GM20431 (cell line): Measurements from ENCODE around the gene ZNF813.
"Not testable (repeated sequence)": the region's sequence is repeated elsewhere in the genome, so short reads cannot be mapped to it uniquely, and the experiment has no call there.

Experiments used
- in situ Hi-C: fragments of 300-500 bp; cut with MseI, MboI; formaldehyde crosslinking; loops from one replicate; pipeline ENCODE4 v1.15.0; 2020; ENCODE audit warnings: low sequenced_read_pairs; ENCODE audit not compliant: unreplicated experiment

ZNF813 gene

DNA sequence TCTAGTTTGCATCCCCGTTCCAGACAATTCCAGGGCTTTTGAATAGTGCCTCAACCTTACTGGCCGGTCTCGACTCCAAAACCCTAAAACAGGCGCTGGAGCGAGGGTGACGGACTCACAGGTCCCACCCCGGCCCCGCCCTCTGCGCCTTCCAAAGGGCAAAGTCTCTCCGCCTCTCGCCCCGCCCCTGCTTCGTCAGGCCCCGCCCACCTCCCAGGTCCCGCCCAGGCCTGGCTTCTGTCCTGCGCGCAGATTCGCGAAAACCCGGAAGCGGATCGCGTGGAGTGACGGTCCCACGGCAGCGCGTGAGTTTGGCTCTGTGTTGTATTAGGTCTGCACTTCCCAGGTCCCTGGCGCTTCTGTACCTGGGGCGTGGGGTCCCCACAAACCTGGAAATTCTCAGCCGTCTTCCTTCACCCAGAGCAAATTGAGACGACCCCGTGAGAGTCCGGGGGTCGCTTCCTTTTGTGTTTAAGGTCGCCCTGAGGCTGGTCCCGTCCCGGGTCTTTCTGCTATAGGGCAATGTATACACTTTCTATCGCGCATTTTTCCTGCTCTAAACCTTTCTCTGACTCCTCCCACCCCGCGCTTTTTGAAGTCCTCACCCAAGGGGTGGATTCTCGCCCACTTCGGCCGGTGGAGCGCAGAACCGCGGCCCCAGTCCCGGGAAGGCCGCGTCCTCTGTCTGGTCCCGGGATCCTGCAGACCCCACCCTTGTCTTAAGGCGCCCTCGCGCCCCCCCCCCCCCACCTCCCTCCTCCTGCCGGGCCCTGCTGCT lies at the start of gene ZNF813:
Gene ZNF813 (plus strand): TSS at position 249 of the 778 bp plus-strand sequence. CDS start 16,090 bp downstream, outside the sequence.
- in situ Hi-C loops, result no loop called here

DNA sequence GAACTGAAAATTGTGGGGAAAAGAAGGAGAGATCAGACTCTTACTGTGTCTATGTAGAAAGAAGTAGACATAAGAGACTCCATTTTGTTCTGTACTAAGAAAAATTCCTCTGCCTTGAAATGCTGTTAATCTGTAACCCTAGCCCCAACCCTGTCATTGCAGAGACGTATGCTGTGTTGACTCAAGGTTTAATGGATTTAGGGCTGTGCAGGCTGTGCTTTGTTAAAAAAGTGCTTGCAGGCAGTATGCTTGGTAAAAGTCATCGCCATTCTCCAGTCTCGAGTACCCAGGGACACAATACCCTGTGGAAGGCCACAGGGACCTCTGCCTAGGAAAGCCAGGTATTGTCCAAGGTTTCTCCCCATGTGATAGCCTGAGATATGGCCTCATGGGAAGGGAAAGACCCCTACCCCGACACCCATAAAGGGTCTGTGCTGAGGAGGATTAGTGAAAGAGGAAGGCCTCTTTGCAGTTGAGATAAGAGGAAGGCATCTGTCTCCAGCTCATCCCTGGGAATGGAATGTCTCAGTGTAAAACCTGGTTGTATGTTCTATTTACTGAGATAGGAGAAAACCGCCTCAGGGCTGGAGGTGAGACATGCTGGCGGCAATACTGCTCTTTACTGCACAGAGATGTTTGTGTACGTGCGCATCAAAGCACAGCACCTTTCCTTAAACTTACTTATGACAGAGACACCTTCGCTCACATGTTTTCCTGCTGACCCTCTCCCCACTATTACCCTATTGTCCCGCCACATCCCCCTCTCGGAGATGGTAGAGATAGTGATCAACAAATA lies 46.8 kb upstream of the ZNF813 start:
- in situ Hi-C loops, result not testable (repeated sequence)

DNA sequence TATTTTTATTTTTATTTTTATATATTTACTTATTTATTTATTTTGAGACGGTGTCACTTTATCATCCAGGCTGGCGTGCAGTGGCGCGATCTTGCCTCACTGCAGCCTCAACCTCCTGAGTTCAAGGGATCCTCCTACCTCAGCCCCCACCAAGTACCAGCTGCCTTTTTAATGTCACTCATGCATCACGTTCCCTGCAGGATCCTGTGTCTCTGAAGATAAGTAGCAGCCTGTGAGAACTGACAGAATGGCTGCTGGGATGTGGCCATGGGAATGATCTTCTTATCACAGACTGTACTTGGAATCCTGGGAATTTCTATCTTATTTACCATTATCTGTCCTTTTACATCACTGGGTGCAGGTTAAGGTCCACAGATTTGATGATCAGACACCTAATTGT lies 45.0 kb upstream of the ZNF813 start:
- in situ Hi-C loops, result no loop called here

DNA sequence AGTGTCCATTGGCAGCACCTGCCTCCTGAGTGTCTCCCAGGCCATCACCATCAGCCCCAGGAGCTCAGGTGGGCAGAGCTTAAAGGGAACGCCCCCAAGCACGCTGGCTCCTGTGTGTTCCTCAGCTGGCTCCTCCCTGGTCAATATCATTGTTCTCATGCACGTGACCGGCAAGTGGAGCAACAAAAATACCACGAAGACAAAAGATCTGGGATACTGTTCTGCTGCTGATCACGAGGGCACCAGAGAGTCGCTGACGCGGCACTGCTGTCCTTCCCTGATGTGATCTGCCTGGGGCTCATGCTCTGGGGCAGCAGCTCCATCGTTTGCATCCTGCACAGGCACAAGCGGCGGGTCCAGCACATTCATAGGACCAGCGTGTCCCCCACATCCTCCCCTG lies 44.5 kb upstream of the ZNF813 start:
- in situ Hi-C loops, result not testable (repeated sequence)

DNA sequence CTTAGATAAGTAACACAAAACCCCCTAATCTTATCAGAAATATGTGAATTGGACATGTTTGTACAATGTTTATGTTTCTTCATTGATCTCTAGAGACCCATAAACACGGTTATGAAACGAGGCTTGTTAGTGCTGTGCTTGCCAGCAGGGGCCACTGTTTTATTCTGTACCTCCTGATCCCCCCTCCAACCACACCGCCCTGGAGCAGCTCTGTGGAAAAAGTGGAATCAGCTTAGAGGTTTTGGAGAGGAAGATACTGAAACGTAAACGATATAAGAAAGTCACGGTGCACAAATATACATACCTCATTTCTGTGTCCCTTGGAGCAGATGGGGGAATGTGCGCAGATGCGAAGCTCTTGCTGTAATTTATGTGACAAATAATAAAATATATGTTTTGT lies 43.9 kb upstream of the ZNF813 start:
- in situ Hi-C loops, result not testable (repeated sequence)

DNA sequence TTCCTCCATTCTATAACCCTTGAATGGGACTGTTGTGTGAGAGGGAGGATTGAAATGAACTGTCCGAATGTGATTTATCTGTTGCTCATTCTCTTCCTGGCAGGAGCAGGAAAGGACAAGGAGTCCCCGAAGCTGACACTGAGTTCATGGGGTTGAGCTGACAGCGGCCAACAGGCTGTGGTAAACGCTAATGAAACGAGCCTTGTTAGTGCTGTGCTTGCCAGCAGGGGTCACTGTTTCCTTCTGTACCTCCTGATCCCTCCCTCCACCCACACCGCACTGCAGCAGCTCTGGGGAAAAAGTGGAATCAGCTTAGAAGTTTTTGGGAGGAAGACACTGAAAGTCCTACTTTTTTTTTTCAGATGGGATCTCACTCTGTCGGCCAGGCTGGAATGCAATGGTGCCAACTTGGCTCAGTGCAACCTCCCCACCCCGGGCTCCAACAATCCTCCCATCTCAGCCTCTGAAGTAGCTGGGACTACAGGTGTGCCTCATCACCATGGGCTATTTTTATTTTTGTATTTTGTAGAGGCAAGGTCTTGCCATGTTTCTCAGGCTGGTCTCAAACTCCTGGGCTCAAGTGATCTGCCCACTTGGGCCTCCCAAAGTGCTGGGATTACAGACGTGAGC lies 42.5 kb upstream of the ZNF813 start:
- in situ Hi-C loops, result no loop called here

DNA sequence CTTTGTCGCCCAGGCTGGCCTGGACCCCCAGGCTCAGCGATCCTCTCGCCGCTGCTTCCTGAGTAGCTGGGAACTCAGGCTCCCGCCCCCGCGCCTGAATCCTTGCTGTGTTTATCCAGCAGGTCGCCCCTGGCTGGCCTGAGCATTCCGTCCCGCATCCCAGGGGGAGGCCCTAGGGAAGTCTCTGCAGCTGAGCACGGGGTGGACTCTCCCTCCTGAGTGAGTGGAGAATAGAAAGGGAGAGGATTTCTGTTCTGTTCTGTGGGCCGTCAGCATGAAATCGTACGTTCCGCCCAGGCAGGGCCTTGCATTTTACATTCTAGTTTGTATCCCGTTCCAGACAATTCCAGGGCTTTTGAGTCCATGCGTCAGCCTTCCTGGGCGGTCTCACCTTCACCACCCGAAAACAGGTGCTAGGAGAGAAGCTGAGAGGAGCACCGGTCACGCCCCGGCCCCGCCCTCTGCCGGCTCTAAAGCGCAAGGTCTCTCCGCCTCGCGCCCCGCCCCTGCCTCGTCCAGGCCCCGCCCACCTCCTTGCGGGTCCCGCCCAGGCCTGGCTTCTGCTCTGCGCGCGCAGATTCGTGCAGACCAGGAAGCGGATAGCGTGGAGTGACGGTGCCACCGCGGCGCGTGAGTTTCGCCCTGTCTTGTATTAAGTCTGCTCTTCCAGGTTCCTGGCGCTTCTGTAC lies 36.0 kb upstream of the ZNF813 start, which contains the start of gene ZNF761:
Gene ZNF761 (plus strand): TSS at position 586 of the 689 bp plus-strand sequence. CDS start 15,285 bp downstream, outside the sequence.
- in situ Hi-C loops, result no loop called here

DNA sequence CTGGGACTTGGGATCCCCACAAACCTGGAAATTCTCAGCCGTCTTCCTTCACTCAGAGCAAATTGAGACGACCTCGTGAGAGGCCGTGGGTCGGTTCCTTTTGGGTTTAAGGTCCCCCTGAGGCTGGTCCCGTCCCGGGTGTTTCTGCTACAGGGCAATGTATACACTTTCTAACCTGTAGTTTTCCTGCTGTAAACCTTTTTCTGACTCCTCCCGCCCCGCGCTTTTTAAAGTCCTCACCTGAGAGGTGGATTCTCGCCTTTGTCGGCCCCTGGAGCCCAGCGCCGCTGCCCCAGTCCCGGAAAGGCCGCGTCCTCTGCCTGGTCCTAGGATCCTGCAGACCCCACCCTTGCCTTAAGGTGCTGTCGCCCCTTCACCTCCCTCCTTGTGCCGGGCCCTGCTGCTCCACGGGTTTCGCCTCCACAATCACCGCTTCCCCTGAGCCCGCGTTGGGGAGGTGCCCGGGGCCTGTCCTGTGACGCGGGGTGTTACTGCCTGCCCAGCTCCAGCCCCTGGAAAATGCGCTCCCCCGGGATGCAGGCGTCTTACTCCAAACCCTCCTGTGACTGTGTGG lies 35.4 kb upstream of the ZNF813 start:
- in situ Hi-C loops, result no loop called here

DNA sequence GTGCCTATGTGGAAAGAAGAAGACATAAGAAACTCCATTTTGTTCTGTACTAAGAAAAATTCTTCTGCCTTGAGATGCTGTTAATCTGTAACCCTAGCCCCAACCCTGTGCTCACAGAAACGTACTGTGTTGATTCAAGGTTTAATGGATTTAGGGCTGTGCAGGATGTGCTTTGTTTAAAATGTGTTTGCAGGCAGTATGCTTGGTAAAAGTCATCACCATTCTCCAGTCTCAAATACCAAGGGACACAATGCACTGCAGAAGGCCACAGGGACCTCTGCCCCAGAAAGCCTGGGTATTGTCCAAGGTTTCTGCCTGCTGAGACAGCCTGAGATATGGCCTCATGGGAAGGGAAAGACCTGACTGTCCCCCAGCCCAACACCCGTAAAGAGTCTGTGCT lies 23.7 kb upstream of the ZNF813 start:
- in situ Hi-C loops, result not testable (repeated sequence)

DNA sequence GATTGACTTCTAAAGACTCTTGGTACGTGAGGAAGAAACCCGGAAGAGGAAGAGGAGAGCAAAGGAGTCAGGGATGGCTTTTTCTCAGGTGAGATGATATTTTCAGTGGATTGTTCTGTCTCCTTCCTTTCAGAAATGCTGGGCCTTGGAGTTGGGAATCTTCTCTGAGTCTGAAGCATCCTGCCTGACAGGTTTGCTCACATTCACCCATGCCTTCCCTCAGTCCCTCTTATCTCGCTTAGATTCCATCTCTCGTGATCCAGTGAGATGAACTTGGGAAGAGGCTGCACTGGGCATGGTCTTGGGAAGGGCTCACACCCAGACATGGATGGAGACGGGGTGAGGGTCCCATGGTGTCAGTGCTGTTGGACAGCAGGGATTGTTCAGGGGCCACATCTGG lies 20.3 kb upstream of the ZNF813 start:
- in situ Hi-C loops, result not testable (repeated sequence)

DNA sequence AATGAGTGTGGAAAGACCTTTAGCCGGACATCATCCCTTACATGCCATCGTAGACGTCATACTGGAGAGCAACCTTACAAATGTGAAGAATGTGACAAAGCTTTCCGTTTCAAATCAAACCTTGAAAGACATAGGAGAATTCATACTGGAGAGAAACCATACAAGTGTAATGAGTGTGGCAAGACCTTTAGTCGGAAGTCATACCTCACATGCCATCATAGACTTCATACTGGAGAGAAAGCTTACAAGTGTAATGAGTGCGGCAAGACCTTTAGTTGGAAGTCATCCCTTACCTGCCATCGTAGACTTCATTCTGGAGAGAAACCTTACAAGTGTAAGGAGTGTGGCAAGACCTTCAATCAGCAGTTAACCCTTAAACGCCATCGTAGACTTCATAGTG lies 11.7 kb upstream of the ZNF813 start:
- in situ Hi-C loops, result no loop called here

DNA sequence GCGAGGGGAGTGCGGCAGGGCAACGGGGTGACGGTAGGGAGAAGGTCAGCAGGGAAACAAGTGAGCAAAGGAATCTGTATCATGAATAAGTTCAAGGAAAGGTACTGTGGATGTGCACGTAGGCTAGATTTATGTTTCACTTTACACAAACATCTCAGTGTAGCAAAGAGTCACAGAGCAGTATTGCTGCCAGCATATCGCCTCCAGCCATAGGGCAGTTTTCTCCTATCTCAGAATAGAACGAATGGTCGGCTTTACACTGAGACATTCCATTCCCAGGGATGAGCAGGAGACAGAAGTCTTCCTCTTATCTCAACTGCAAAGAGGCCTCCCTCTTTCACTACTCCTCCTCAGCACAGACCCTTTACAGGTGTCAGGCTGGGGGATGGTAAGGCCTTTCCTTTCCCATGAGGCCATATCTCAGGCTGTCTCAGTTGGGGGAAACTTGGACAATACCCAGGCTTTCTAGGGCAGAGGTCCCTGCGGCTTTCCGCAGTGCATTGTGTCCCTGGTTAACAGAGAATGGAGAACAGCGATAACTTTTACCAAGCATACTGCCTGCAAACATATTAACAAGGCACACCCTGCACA lies 7.3 kb upstream of the ZNF813 start:
- in situ Hi-C loops, result not testable (repeated sequence)

DNA sequence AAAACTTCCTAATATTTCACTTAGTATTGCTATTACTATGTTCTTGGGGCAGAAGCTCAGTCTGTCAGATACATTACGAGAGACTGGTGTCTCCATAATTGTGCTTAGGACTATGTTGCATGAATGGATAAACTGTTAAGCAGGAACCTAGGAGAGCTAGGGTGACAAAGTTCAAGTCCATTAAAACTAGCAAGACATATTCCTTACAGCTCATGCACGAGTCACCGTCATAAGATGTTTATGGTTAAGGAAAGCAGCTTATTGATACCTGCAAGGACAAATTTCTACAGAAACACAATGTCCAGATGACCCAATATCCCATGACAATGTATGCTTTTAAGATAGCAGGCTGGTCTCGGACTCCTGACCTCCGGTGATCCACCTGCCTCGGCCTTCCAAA lies 5.7 kb upstream of the ZNF813 start:
- in situ Hi-C loops, result no loop called here

DNA sequence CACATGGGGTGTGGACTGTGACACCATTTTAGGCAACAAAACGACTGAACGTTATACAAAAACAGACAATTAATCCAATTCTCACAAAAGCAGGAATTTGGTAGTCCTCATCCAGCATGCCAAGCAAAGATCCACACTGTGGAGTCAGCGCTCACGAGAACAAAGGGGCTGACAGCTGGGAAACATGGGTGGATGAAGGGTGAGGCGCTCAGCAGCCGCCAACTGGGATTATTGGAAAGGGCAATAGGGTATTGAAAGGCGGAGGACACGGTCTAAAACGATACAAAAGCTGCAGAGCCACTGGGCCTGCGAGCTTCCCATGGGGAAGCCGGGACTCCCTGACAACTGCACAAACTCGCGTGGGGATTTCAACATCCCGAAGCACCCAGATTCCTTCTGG lies 4.7 kb upstream of the ZNF813 start:
- in situ Hi-C loops, result no loop called here

DNA sequence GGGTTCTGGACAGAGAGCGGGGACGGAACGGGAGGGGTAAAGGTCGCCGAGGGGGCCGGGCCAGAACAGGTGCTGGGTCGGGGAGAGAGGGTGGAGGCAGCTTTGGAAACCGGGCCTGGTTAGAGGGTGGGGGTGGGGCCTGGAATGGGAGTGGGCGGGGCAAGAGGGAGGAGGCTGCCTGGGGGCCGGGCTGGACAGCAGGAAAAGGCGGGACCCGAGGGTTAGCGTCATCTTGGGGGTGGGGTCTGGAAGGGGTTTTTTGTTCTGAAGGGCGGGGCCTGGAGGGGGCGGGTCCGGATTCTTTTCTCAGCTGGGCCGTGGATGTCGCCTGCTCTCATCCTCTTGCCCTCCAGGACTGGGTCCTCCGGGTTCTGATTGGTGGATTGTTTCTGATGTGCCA lies 4.3 kb upstream of the ZNF813 start:
- in situ Hi-C loops, result no loop called here

DNA sequence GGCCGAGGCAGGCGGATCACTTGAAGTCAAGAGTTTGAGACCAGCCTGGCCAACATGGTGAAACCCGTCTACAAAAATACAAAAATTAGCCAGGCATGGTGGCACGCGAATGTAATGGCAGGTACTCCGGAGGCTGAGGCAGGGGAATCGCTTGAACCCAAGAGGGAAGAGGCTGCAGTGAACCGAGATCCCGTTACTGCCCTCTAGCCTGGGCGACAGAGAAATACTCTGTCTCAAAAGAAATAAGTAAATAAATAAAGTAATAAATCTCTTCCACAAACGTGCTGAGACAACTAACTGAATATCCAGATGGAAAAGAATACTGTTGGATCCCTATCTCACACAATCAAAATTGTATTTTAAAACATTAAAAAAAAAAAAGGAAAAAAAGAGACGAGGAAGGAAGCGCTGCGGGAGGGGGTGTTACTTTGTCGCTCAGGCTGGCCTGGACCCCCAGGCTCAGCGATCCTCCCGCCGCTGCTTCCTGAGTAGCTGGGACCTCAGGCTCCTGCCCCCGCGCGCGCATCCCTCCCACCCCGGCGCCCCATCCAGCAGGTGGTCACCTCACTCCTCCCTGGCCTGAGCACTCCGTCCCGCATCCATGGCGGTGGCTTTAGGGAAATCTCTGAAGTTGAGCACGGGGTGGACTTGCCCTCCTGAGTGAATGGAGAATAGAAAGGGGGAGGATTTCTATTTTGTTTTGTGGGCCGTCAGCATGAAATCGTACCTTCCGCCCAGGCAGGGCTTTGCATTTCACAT lies 628 bp upstream of the ZNF813 start:
- in situ Hi-C loops, result no loop called here

DNA sequence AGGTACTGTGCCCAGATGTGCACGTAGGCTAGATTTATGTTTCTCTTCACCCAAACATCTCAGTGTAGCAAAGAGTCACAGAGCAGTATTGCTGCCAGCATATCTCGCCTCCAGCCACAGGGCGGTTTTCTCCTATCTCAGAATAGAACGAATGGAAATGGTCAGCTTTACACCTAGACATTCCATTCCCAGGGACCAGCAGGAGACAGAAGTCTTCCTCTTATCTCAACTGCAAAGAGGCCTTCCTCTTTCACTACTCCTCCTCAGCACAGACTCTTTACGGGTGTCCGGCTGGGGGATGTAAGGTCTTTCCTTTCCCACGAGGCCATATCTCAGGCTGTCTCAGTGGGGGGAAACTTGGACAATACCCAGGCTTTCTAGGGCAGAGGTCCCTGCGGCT lies 1.1 kb downstream of the ZNF813 start:
- in situ Hi-C loops, result not testable (repeated sequence)

DNA sequence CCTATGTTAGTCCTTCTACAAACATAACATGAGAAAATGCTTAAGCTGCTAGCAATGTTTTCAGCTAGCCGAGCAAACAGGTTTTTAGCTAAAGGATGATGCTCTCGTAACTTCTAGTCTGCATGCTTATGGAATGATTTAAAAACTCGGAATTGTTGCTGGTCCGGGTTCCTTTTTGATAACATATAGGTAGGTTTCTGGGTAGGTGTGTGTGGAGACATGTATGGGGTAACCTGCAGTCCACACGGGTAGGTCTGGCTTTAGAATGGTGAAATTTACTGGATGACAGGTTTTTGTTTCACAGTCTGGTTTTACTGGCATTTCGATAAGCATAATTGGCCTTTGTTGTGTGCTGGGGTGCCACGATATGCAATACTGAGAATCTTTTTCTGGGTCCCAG lies 4.4 kb downstream of the ZNF813 start:
- in situ Hi-C loops, result no loop called here

DNA sequence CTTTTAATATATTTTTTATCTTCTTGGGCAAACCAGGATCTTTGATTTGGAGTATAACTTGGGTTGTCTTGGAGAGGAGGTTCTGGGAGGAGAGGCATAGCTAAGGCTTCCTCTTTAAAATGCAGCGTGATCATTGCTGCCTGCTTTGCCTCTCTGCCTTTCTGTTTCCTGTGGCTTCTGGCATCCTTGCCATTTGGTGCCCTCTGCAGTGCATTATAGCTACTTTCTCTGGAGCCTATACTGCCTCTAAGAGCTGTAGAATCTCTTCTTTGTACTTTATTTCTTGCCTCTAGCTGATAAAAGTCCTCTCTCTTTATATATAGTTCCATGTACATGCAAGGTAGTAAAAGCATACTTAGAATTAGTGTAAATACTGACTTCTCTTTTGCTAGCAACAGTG lies 7.3 kb downstream of the ZNF813 start:
- in situ Hi-C loops, result not testable (repeated sequence)
